Activated CD8-positive, alpha-beta T cell treated with anti-CD3 and anti-CD28 coated beads for 36 hours (primary cell): ENCODE data around the gene AK9. TPM values are rescaled to one million over a fixed set of nuclear protein-coding genes. Genes with fewer than 3 reads are reported as not detected.

ENCODE experiments used
- ATAC-seq: fragments of 200-7000 bp; cut with Tn5 transposase; one replicate; pipeline ENCODE4 v1.10.0; 2021; ENCODE audit warnings: mild to moderate bottlenecking, moderate library complexity
- CTCF ChIA-PET: fragments of 350-600 bp; sonication (Branson Sonifier 250); formaldehyde crosslinking; loops from one replicate; lab custom pipeline; 2021; ENCODE audit warnings: antibody characterized with exemption; lab: Charles Lee
- POLR2A ChIA-PET: fragments of 350-600 bp; sonication (Branson Sonifier 250); formaldehyde crosslinking; loops from one replicate; lab custom pipeline; 2021; ENCODE audit warnings: antibody characterized with exemption; lab: Charles Lee
- DNase-seq: peaks from one replicate; pipeline ENCODE4 v3.0.0-alpha.2; 2020
- H3K27ac Mint-ChIP-seq: one replicate; pipeline ENCODE4 v1.8.0; 2021; ENCODE audit warnings: mild to moderate bottlenecking, mixed read lengths
- H3K27me3 Mint-ChIP-seq: one replicate; pipeline ENCODE4 v1.8.0; 2021; ENCODE audit warnings: mixed read lengths
- H3K36me3 Mint-ChIP-seq: one replicate; pipeline ENCODE4 v1.8.0; 2021; ENCODE audit warnings: low read depth, mixed read lengths
- H3K4me1 Mint-ChIP-seq: one replicate; pipeline ENCODE4 v1.8.0; 2021; ENCODE audit warnings: low read depth, mixed read lengths
- H3K4me3 Mint-ChIP-seq: one replicate; pipeline ENCODE4 v1.8.0; 2021; ENCODE audit warnings: mild to moderate bottlenecking, moderate library complexity, mixed read lengths
- H3K9me3 Mint-ChIP-seq: one replicate; pipeline ENCODE4 v1.8.0; 2021; ENCODE audit warnings: mixed read lengths
- intact Hi-C: fragments of 100-400 bp; cut with micrococcal nuclease; formaldehyde crosslinking; loops from one replicate; pipeline ENCODE4 v1.10.0; 2022
- total RNA-seq, 2 experiments: library from RNA; stranded (reverse); gene quantifications; one replicate each; pipeline ENCODE4 v1.2.3, GENCODE V29; 2021
- TF ChIP-seq, protein P1 (sequence below): fragments of 200-600 bp; IDR thresholded peaks from one replicate; pipeline ENCODE4 v1.8.0; 2022; ENCODE audit warnings: antibody characterized with exemption, mild to moderate bottlenecking

The AK9 gene
- total RNA-seq, 2 experiments from 2014 or later = 3.0 to 3.5 TPM

DNA sequence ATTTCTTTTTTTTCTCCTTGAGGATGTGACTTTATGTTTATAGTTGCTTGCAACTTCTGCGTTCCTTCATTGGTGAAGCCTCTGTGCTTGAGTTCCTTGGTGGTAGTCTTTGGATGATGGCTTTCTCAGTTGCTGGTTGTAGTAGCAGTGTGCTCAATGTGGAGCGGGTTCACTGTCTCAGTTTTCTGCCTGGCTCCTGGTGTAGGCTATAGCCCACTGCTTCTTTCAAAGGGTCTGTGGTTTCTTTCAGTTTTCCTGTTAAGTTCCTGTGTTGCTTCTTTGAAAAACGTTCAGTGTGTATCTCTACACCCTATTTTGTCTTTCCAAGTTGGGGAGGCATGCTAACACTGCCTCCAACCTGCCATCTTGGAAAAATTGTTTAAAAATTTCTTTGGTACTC is 174.1 kb downstream of the AK9 start:
- Mint-ChIP-seq H3K27me3 (no peaks in the 10 kb centered on the region), H3K36me3 (no peaks in the 10 kb centered on the region), H3K4me3 (no peak overlapping the region), H3K4me1 (peaks cover 27% of the 10 kb centered on the region), H3K27ac (peak overlapping the region; percentile 80), H3K9me3 (peaks cover 1% of the 10 kb centered on the region)
- TF ChIP-seq, protein P1, sequence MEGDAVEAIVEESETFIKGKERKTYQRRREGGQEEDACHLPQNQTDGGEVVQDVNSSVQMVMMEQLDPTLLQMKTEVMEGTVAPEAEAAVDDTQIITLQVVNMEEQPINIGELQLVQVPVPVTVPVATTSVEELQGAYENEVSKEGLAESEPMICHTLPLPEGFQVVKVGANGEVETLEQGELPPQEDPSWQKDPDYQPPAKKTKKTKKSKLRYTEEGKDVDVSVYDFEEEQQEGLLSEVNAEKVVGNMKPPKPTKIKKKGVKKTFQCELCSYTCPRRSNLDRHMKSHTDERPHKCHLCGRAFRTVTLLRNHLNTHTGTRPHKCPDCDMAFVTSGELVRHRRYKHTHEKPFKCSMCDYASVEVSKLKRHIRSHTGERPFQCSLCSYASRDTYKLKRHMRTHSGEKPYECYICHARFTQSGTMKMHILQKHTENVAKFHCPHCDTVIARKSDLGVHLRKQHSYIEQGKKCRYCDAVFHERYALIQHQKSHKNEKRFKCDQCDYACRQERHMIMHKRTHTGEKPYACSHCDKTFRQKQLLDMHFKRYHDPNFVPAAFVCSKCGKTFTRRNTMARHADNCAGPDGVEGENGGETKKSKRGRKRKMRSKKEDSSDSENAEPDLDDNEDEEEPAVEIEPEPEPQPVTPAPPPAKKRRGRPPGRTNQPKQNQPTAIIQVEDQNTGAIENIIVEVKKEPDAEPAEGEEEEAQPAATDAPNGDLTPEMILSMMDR = no peak
- POLR2A ChIA-PET = no interaction called here
- intact Hi-C loops = no loop called here
- CTCF ChIA-PET = no interaction called here
- ATAC-seq (peak; percentile 50), DNase-seq (no peak)

DNA sequence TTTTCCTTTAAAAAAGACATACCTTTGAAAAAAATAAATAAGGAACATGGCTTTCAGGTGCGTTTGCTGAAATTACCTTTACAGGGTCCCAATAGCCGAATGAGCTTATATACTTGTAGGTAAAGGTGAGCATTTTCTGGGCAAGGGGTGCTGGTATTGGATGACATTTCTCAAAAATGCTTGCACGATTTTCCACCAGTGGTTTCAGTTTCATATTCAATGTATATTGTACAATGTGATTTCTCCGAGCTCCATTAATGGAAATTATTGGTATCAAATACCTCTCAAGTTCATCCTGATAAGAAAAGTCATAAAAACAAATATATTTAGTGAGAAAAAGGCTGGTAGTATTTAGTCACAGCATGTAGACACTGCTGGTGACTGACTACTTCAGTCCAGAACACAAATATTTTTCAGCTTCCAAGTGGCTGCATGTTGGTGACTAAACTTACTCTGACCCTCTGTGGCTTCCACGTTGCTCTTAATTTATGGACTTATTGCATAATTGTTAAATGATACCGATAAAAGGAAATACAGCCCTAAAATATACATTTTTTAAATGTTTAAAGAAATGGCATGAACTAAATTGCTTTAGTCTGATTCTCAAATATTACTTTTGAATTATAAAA is 175.1 kb downstream of the AK9 start:
- Mint-ChIP-seq H3K27me3 (no peaks in the 10 kb centered on the region), H3K4me3 (peak overlapping the region; percentile 15), H3K36me3 (no peaks in the 10 kb centered on the region), H3K9me3 (peaks cover 1% of the 10 kb centered on the region), H3K4me1 (peaks cover 27% of the 10 kb centered on the region), H3K27ac (peak overlapping the region; percentile 80)
- peak; percentile 69 for ATAC-seq
- DNase-seq = peak; percentile 11
- TF ChIP-seq, protein P1 = no peak
- CTCF ChIA-PET = interaction anchor here (1.0 to 1.5 kb wide), 5 partner anchors 11 to 523 kb away, joined by 3 to 9 read pairs (median 3); no protein-coding TSS in a partner anchor
- intact Hi-C loops = no loop called here
- POLR2A ChIA-PET = interaction anchor here (0.9 to 1.0 kb wide), 2 partner anchors 17 to 24 kb away, joined by 3 read pairs; no protein-coding TSS in a partner anchor

DNA sequence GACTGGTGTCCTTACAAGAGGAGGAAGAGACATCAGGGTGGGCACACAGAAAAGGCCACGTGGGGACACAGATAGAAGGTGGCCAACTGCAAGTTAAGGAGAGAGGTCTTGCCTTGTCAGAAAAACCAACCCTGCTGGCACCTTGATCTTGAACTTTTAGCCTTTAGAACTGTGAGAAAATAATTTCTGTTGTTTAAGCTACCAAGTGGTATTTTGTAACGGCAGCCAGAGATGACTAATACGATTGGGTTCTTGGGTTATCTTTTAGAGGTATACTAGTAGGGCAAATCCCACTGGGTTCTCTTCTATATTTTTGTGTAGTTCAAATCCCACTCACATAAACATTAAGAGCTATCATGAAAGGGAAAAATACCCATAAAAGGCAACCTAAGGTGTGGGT is 176.1 kb downstream of the AK9 start:
- Mint-ChIP-seq H3K9me3 (peaks cover 3% of the 10 kb centered on the region), H3K4me1 (peaks cover 27% of the 10 kb centered on the region), H3K4me3 (no peak overlapping the region), H3K36me3 (no peaks in the 10 kb centered on the region), H3K27me3 (no peaks in the 10 kb centered on the region), H3K27ac (peak overlapping the region; percentile 66)
- TF ChIP-seq, protein P1 = no peak
- intact Hi-C loops = no loop called here
- CTCF ChIA-PET = interaction anchor here (1.2 to 1.5 kb wide), 4 partner anchors 10 to 524 kb away, joined by 3 to 9 read pairs (median 4); no protein-coding TSS in a partner anchor
- no peak for ATAC-seq
- DNase-seq = no peak
- POLR2A ChIA-PET = interaction anchor here (0.9 to 1.0 kb wide), 2 partner anchors 16 to 23 kb away, joined by 3 read pairs; no protein-coding TSS in a partner anchor

DNA sequence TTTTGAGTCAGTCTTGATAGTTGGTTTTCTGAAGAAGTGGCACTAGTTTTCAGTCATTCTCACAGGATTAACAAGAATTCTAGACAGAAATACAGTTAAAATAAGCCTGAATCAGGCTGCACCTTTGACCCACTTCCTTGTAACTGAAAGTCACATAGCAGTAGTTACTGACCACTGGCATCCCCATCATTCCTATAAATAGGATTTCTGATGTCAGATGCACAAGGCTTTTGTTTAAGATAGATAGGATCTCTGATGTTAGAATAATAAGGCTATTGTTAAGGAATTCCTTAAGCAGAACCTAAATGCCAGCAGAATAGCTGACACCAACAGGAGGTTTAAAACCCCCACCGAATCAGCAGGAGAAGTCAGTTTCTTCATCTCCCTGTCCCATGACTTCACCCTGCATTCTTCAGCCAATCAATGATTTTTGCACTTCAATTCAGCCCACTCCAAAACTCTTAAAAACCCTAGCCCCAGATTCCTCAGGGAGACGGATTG is 177.4 kb downstream of the AK9 start:
- no peaks in the 10 kb centered on the region for H3K27me3 Mint-ChIP-seq
- intact Hi-C loops = no loop called here
- DNase-seq (no peak), ATAC-seq (no peak)
- ChIA-PET POLR2A (no interaction called here), CTCF (interaction anchor here (1.3 kb wide), 1 partner anchor 57 kb away, joined by 3 read pairs; no protein-coding TSS in a partner anchor)
- no peaks in the 10 kb centered on the region for H3K36me3 Mint-ChIP-seq
- H3K27ac Mint-ChIP-seq = no peak overlapping the region
- H3K9me3 Mint-ChIP-seq = peaks cover 1% of the 10 kb centered on the region
- no peak overlapping the region for H3K4me3 Mint-ChIP-seq
- TF ChIP-seq, protein P1 = no peak
- H3K4me1 Mint-ChIP-seq = peaks cover 27% of the 10 kb centered on the region

DNA sequence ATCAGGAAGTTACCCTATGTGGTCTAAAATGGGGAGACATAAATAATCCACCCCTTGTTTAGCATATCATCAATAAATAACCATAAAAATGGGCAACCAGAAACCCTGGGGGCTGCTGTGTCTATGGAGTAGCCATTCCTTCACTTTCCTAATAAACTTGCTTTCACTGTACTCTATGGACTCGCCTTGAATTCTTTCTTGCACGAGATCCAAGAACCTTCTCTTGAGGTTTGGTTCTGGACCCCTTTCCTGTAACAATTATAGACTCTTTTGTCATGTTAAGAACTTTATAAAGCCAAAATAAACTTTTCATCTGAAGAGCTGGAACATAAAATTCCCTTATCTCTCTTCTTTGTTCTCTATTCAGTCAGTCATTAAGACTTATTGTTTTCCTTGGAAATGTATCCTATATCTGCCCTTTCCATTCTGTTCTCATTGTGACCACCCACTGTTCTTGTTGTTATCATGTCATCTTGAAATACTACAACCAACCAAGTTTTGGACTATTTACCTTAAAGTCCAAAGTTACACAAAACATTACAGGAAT is 178.7 kb downstream of the AK9 start:
- H3K4me1 Mint-ChIP-seq = peaks cover 26% of the 10 kb centered on the region
- CTCF ChIA-PET = interaction anchor here (1.3 kb wide), 1 partner anchor 56 kb away, joined by 3 read pairs; no protein-coding TSS in a partner anchor
- POLR2A ChIA-PET = no interaction called here
- no peaks in the 10 kb centered on the region for H3K36me3 Mint-ChIP-seq
- no peak overlapping the region for H3K27ac Mint-ChIP-seq
- no peak overlapping the region for H3K4me3 Mint-ChIP-seq
- DNase-seq (no peak), ATAC-seq (no peak)
- TF ChIP-seq, protein P1 = no peak
- no peaks in the 10 kb centered on the region for H3K27me3 Mint-ChIP-seq
- H3K9me3 Mint-ChIP-seq = peaks cover 1% of the 10 kb centered on the region
- intact Hi-C loops = no loop called here
